ENCODE results near the gene PCP4L1.

DNA sequence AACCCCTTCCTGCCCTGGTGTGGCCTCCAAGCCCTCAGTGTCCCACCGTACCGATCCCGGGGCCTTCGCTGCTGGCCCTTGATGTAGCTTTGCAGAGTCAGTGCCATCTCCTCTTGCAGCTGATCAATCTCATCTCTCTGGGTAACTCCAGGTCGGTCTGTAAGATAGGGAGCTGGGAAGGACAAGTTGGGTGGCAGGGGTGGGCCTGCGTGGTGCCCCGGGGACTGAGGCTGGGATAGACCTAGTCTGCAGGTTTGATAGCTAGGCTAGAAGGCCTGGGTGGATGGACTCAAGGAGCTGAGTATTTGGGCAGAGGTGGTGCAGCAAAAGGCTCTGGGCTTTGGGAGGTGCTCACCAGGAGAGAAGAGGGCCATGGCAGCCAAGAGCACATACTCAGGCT, 27.8 kb upstream of the PCP4L1 start:
- TF ChIP-seq, protein P1, sequence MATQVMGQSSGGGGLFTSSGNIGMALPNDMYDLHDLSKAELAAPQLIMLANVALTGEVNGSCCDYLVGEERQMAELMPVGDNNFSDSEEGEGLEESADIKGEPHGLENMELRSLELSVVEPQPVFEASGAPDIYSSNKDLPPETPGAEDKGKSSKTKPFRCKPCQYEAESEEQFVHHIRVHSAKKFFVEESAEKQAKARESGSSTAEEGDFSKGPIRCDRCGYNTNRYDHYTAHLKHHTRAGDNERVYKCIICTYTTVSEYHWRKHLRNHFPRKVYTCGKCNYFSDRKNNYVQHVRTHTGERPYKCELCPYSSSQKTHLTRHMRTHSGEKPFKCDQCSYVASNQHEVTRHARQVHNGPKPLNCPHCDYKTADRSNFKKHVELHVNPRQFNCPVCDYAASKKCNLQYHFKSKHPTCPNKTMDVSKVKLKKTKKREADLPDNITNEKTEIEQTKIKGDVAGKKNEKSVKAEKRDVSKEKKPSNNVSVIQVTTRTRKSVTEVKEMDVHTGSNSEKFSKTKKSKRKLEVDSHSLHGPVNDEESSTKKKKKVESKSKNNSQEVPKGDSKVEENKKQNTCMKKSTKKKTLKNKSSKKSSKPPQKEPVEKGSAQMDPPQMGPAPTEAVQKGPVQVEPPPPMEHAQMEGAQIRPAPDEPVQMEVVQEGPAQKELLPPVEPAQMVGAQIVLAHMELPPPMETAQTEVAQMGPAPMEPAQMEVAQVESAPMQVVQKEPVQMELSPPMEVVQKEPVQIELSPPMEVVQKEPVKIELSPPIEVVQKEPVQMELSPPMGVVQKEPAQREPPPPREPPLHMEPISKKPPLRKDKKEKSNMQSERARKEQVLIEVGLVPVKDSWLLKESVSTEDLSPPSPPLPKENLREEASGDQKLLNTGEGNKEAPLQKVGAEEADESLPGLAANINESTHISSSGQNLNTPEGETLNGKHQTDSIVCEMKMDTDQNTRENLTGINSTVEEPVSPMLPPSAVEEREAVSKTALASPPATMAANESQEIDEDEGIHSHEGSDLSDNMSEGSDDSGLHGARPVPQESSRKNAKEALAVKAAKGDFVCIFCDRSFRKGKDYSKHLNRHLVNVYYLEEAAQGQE (IDR thresholded peaks at IDR 0.05; ENCODE audit: insufficient replicate concordance, low read depth) = no peak
- TF ChIP-seq, protein P2, sequence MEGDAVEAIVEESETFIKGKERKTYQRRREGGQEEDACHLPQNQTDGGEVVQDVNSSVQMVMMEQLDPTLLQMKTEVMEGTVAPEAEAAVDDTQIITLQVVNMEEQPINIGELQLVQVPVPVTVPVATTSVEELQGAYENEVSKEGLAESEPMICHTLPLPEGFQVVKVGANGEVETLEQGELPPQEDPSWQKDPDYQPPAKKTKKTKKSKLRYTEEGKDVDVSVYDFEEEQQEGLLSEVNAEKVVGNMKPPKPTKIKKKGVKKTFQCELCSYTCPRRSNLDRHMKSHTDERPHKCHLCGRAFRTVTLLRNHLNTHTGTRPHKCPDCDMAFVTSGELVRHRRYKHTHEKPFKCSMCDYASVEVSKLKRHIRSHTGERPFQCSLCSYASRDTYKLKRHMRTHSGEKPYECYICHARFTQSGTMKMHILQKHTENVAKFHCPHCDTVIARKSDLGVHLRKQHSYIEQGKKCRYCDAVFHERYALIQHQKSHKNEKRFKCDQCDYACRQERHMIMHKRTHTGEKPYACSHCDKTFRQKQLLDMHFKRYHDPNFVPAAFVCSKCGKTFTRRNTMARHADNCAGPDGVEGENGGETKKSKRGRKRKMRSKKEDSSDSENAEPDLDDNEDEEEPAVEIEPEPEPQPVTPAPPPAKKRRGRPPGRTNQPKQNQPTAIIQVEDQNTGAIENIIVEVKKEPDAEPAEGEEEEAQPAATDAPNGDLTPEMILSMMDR (IDR thresholded peaks at IDR 0.05; ENCODE audit: insufficient read depth, low read length) = no peak
- TF ChIP-seq POLR2AphosphoS5 (IDR thresholded peaks at IDR 0.05; ENCODE audit: low read depth) = no peak

Data from HL-60 (cell line).